Sigmoid colon (tissue), 4 donors: Measurements from ENCODE around the gene SLC6A18.

Source experiments
- CTCF ChIP-seq, 4 experiments: fragments of 450-650 bp in 3 of 4; fragments of 200-600 bp in 1 of 4; IDR thresholded peaks; one replicate each; pipeline ENCODE4 v1.5.1; 2016 to 2019; ENCODE audit warnings: antibody characterized with exemption in 4 of 4, mild to moderate bottlenecking in 3 of 4, moderate library complexity in 2 of 4
- POLR2A ChIP-seq, 2 donors: fragments of 450-650 bp; IDR thresholded peaks; one replicate each; pipeline ENCODE4 v1.6.1; 2016; ENCODE audit warnings: antibody characterized with exemption in 2 of 2, mild to moderate bottlenecking in 2 of 2, moderate library complexity in 2 of 2
- POLR2AphosphoS5 ChIP-seq, 4 donors: sonication (generic); formaldehyde crosslinking; IDR thresholded peaks; one replicate each; pipeline ENCODE4 v1.6.1; 2017; ENCODE audit warnings: antibody characterized with exemption in 4 of 4

DNA sequence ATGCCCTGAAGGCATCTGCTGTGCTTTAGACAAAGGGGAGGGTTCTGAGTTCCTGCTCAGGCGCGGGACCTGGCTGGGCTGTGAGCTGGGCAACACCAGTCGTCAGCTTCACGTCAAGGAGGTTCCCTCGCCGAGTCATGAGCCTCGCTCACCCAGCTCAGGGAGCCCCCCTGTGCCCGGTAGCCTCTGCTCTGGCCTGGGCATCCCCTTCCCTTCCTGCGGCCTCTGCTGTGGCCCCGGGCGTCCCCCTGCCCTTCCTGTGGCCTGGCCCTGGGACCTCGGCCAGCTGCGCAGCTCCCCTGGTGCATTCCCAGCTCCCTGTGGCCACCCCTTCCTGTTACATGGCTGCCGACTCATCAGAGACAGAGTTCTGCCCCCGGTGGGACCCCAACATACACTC, 39.8 kb downstream of the SLC6A18 start:
- TF ChIP-seq POLR2A (IDR thresholded peaks at IDR 0.05) (no peak), CTCF (IDR thresholded peaks at IDR 0.05) (no peak), POLR2AphosphoS5 (IDR thresholded peaks at IDR 0.05) (no peak)
